Erythroblast (primary cell): ENCODE results near the gene SLC37A4.

Source experiments
- GATA1 ChIP-seq: IDR thresholded peaks from 2 replicates; pipeline ENCODE4 v1.6.1; 2011; ENCODE audit warnings: low read depth, mild to moderate bottlenecking, control low read depth, low read length, moderate library complexity
- POLR2A ChIP-seq: IDR thresholded peaks from 2 replicates; pipeline ENCODE4 v1.6.1; 2011; ENCODE audit warnings: mild to moderate bottlenecking, low read length

DNA sequence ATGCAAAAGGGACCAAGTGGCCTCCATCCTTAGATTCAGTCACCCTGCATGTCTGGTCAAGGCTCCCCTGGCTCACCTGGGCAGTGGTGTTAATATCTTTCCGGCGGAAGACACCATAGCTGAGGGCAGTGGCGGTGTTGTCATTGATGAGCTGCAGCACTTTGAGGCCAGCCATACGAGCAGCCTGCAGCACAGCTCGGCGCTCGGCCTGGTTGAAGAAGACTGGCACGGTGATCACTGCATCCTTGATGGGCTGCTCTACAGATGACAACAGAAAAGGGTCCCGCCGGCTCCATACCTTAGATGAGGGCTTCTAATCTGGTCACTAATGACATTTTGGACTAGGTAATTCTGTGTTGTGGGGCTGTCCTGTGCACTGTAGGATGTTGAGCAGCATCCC lies 23.7 kb upstream of the SLC37A4 start:
- no peak for TF ChIP-seq POLR2A
- no peak for TF ChIP-seq GATA1
